Measurements from ENCODE around the gene ARFGAP3.

- TF ChIP-seq CTCF (IDR thresholded peaks at IDR 0.05; ENCODE audit: borderline replicate concordance, extremely low read depth, low read length, poor library complexity, severe bottlenecking) (no peak), EZH2 (IDR thresholded peaks at IDR 0.05; ENCODE audit: borderline replicate concordance, low read depth, low read length, severe bottlenecking) (no peak)
Measured at GRCh38 chr22:42785706-42786499, 71.2 kb downstream of the ARFGAP3 start.
